Stimulated activated CD8-positive, alpha-beta memory T cell treated with anti-CD3 and anti-CD28 coated beads, Interleukin-7, amount 100 ng/mL, for 24 hours (primary cell): ENCODE measurements around the gene SCMH1.
"Not testable (repeated sequence)": the region's sequence is repeated elsewhere in the genome, so short reads cannot be mapped to it uniquely, and the experiment has no call there.

Experiments used
- DNase-seq: peaks from one replicate; pipeline ENCODE4 v3.0.0-alpha.2; 2020; ENCODE audit warnings: low read depth

SCMH1 gene

DNA sequence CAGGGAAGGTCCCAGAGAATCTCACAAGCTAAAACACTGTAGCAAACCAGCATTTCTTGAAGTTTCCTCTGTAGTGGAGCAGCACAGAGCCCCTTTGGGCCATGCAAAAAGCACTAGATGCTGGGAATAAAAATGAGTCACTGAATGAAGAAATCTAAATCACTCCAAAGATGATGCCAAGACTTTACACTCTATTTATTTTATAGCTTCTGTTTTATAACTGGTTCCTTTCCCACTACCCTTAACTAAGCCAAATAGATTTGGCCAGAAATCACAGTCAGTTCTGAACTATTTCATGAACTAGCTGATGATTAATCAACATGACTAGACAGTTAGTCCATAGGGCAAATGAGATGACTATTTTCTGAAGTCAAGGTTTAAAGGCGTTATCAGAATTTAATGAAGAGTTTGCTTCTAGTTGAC, 89.5 kb downstream of the SCMH1 start:
- no peak for DNase-seq

DNA sequence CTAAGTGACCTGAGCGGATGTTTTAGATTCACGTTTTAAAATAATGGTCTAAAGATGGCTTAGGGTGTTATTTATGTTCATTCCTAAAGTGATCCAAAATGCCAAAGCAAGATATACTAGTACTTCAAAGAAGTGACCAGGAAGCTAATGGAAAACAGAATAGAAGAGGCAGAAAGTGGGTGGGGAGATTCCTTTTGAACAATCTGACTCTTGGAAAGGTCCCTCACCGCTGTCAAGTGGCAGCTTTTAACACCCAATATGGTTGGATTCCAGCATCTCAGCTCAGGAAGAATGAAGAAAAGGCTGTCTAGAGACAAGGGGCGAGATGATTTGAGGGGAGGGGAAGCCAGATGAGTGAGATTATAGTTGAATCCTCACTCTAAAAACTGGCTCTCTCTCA, 90.3 kb downstream of the SCMH1 start:
- no peak for DNase-seq

DNA sequence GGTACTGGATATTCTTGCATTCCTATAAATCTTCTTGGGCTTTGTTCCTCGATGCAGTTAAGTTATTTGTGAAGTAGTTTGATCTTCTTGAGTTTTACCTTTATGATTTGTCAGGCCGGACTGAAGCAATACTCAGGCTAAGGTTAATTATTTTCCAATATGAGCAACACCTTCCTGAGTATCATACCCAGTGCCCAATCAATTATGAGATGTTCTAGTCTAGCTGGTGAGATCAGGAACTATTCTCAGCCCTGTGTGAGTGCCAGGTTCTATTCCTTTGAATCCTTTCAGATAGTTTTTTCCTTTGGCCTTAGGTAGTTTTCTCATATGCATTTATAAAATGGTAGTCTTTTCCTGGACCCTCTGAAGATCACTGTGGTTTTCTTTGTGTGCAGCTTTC, 92.5 kb downstream of the SCMH1 start:
- no peak for DNase-seq

DNA sequence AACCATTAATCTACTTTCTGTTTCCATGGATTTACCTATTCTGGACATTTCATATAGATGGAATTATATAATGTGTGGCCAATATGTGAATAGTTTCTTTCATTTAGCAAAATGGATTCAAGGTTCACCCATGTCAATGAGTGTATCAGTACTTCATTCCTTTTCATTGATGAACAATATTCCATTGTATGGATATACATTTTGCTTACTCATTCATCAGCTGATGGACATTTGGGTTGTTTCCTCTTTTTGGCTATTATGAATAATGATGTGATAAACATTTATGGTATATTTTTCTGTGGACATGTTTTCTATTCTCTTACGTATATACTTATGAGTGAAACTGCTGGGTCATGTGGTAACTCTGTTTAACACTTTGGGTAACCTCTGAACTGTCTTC, 97.8 kb downstream of the SCMH1 start:
- no peak for DNase-seq

DNA sequence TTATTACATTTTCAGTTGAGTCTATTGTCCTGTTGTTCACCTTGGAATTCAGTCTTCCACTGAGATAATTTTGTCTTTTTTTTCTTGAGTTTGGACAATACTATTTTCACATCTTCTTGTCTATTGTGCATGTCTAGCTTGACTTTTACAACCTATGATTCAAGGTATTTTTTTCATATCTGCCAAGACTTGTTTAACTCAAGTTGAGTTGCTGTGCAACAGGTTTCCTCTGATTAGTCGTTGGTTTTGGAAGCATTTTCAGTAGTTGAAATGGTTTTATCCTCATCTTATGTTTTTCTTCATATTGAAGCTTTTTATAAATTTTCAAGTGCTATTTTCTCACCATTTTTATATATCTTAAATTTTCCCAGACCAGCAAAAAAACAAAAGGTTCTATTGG, 103.6 kb downstream of the SCMH1 start:
- DNase-seq: no peak

DNA sequence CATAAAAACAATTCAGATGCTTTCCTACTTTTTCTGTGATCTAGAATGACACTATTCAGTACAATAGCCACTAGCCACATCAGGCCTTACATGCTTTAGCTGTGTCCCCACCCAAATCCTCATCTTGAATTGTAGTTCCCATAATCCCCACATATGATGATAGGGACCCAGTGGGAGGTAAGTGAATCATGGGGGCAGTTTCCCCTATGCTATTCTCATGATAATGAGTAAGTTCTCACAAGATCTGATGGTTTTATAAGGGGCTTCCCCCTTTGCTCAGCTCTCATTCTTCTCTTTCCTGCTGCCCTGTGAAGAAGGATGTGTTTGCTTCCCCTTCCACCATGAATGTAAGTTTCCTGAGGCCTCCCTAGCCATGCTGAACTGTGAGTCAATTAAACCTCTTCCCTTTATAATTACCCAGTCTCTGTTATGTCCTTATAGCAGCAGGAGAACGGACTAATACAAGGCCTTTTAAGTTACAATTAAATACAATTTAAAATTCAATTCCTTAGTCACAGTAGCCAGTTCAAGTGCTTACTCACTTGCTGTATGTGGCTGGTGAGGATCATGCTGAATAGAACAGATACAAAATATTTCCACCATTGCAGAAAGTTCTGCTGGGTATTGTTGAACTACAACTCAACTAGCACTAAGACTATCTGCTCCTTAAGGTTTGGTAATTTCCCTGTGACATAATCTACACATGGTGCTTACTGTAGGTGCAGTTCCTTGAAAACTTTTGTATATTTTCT, 106.7 kb downstream of the SCMH1 start:
- no peak for DNase-seq

DNA sequence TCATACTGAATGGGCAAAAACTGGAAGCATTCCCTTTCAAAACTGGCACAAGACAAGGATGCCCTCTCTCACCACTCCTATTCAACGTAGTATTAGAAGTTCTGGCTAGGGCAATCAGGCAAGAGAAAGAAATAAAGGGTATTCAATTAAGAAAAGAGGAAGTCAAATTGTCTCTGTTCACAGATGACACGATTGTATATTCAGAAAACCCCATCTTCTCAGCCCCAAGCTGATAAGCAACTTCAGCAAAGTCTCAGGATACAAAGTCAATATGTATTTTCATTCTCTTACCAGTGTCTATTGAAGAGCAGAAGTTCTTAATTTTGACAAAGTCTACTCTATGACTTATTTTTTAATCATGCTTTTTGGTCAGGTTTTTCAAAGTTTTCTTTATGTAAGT, 107.8 kb downstream of the SCMH1 start:
- DNase-seq: not testable (repeated sequence)

DNA sequence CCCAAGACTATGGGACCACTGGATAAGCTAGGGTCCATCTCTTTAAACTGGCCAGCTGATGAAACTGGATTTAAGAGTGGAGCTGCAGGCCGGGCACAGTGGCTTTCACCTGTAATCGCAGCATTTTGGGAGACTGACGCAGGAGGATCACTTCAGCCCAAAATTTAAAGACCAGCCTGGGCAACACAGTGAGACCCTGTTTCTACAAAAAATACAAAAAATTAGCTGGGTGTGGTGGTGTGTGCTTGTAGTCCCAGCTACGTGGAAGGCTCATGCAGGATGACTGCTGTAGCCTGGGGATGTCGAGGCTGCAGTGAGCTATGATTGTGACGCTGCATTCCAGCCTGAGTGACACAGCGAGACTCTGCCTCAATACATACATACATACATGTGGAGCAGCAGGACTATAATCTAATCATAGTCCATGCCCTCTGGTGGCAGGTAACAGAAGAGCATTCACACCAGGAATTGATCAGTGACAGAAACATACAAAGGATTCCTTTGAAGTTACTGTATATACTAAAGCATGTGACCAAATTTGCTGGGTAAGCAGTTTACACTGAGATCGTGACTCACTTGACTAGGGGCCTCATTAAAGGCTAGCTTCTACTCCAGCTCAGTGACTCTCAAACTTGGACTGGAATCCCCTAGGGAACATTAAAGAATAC, 119.1 kb downstream of the SCMH1 start:
- DNase-seq: no peak

DNA sequence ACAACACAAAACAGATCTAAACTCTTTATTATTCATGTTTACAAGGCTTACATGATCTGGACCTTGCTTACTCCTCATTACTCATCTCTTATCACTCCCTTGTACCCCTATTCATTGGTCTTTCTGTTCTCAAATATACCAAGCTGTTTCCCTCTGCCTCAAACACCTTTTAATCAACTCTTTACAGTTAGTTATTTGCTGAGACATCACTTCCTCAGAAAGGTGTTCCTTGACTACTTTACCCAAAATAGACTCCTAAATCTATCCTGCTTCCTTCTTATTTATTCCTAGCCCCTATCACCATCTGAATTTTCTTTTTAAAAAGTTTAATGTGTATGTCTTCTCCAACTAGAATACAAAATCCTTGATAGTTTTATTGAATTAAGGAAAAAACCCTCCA, 120.0 kb downstream of the SCMH1 start:
- no peak for DNase-seq

DNA sequence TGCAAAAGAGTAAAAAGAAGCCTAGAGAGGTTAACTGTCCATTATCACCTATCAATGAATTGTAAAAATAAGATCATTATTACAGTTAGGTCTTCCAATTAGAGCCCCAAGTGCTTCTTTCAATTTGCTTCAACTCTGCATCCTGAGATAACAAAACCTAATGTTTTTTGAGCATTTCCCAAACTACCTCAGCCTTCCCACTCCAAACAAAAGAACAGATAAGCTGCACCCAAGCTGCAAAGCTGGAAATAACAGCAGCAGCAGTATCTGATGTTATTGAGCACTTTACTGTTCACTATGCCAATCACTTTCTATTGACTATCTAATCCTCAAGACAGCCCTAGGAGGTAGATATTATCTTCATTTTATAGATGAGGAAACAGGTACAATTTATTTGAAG, 123.5 kb downstream of the SCMH1 start:
- DNase-seq: no peak

DNA sequence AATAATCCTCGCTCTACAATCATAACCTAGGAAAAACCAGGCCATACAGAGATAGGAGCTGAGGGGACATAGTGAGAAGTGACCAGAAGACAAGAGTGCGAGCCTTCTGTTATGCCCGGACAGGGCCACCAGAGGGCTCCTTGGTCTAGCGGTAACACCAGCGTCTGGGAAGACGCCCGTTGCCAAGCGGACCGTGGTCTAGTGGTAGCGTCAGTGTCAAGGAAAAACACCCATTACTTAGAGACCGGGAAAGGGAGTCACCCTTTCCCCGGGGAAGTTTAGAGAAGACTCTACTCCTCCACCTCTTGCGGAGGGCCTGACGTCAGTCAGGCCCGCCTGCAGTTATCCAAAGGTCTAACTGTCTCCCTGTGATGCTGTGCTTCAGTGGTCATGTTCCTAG, 124.9 kb downstream of the SCMH1 start:
- DNase-seq: not testable (repeated sequence)

DNA sequence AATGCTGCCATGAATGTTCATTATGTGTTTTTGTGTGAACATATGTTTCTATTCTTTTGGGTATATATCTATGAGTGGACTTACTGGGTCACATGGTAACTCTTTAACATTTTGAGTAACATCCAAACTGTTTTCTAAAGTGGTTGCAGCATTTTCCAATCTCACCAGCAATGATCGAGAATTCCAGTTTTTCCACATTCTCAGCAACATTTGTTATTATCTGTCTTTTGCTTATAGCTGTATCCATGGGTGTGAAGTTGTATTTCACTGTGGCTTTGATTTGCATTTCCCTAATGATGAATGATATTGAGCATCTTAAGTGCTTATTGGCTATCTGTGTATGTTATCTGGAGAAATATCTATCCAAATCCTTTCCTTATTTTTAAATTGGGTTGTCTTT, 131.4 kb downstream of the SCMH1 start:
- no peak for DNase-seq

DNA sequence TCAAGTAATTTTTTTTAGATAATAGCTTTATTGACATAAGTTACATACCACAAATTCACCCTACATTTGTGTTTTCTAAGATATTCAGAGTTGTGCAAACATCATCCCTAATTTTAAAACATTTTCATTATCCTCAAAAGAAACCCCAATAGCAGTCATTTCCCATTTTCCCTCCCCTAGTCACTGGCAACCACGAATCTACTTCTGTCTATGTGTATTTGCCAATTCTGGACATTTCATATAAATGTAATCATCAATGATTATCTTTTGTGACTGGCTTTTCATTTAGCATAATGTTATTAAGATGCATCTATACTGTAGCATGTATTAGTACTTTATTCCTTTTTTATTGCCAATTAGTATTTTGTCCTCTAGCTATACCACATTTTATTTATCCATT, 131.8 kb downstream of the SCMH1 start:
- DNase-seq: no peak

DNA sequence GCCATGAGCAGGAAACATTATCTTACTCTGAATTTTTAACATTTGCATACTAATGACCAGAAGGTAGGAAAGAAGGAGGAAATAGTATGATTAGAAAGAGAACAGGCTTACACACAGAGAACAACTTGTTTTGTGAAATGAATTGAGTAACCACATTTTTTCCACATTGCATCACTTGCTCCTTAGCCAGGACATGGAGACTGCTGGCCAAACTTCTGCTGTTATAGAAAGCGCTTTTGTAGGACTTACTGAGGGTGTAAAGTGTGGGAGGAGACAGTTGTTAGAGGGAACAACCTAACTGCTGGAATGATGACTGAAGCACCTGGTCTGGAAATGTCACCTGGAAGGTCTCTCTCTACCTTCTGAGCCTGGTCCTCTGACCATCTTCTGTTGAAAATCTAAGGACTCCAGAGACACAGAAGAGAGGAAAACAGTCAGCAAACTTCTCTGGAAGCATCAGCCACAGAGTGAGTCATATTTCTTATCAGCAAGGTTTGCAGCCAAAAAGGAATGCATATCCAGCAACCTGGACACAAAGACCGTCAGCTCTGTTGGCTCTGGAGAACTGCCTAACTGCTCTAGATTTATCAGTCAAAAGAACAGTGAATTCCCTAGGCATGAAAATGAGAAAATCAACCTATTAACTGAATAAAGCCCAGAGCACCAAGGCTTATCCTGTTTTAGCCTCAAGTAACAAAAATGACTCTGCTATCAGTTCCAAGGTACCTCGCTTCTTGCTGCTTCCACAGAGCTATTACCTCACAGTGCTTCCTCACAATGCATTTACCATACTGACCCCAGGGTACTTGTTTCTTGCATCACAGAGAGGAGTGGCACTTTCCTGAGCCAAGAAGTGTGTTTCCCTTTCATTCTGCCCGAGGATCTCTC, 132.6 kb downstream of the SCMH1 start:
- DNase-seq: no peak

DNA sequence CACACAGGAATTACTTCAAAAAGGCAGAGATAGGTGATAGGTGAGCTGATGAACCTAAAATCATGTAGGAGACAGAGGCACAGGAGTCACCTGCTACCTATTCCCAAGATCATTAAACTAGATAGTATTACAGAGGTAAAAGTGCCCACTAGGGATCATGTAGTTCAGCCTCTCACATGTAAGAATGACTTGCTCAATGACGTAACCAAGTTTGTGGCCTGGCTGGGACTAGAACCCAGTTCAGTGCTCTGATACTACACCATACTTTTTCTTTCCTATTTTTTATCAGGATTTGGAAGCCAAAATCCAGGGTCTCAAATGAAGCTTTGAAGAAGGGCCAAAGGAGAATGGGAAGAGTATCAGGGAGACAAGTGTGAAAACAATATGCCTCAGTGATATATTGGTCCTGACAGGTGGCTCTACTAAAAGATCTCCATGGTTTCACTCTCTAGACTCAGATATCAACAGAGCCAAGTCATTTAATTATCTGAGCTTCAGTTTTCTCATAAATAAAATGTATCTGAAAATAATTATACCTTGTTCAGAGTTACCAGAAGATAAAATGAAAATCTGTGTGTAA, 133.3 kb downstream of the SCMH1 start:
- no peak for DNase-seq

DNA sequence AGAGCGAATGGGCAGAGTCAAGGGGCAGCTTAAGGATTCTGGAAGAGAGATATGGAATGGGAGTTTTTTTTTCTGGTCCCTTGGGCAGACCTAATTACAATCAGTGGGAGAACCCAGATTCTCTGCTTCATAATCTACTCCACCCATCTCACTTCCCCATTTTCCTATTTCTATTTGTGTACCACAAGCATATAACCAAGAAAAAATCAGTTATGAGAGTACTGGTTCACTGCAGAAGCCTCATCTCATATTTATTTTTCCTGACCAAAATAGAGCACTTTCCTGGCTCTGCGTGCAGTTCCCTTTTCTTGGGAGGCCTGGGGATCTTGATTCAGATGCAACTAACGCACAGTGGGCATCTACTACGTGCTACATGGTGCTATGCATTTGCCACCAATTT, 138.3 kb downstream of the SCMH1 start:
- no peak for DNase-seq

DNA sequence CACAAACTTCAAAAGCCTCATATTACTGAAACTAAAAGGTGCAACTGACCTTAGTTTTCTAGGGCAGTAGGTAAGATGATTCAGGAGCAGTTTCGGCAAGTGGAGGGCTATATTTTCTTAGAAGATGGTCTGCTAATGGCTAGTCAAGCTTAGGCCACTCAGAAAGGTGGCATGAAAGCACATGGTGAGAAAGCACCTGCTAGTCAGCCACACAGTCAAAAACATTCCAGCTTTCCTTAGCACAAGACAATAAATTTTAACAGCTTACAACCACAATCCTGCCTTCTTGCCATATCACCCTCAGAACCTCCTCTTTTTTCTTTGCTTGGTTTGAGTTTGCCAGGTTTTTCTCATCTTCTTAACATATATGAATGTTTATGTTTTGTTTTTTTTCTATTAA, 139.5 kb downstream of the SCMH1 start:
- DNase-seq: no peak

DNA sequence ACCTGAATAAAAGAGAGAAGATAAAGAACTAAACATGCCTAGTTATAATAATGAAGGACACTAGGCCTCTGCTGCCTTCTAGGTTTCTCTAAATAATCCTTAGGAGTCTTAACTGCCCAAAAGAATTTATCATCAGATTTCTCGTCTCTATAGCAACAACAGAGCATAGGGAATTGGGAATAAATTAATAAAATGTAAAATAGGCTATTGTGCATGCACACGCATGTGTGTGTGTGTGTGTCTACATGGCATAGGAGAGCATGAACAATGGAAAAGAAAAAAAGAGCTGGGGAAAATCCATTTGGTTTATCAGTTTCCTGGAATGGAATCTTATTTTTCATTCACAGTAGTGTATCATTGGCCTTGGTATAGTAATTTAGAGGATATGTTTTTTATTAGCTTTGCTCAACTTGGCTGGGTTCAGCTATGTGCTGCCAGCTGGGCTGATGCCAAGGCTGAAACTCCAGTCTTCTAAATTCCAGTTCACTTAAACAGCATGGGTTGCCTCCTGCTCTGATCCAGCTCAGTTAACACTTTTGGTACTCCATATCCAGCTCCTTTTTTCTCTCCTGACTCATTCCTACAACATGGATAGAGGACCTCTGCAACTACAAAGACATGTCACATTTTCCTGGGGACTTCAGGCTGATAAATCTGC, 140.0 kb downstream of the SCMH1 start:
- no peak for DNase-seq

DNA sequence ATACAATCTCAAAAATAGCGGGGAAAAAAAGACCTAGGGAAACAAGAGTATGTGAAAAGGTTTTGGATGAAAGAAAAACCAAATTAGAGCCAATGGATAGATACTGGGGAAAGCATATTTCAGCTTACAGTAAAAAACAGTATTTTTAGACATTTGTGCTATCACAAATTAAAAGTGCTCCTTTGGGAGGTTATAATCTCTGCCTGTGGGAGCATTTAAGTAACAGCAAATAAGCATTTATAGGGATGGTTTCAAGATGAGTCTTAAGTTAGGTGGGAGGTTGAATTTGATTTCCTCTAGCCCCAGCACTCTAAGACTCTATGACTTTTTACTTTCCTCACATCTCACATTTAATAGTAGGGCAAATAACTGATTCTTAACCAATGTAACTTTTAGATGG, 141.0 kb downstream of the SCMH1 start:
- DNase-seq: no peak

DNA sequence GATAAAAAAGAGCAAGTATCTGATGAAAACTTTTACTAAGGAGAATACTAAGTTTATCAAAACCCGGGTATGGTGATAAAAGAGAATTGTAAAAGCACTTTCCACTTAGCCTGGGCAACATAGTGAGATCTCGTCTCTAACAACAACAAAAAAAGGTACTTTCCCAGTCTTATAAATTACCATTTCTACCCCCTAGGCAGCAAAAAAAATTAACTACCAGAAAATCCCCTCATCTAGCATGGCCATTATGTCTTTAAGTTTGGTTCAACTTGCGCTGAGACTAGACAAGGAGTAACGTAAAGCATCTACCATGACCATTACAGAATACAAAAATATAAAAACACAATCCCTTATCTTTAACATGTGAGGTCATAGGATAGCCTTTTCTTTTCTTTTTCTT, 141.9 kb downstream of the SCMH1 start:
- no peak for DNase-seq

DNA sequence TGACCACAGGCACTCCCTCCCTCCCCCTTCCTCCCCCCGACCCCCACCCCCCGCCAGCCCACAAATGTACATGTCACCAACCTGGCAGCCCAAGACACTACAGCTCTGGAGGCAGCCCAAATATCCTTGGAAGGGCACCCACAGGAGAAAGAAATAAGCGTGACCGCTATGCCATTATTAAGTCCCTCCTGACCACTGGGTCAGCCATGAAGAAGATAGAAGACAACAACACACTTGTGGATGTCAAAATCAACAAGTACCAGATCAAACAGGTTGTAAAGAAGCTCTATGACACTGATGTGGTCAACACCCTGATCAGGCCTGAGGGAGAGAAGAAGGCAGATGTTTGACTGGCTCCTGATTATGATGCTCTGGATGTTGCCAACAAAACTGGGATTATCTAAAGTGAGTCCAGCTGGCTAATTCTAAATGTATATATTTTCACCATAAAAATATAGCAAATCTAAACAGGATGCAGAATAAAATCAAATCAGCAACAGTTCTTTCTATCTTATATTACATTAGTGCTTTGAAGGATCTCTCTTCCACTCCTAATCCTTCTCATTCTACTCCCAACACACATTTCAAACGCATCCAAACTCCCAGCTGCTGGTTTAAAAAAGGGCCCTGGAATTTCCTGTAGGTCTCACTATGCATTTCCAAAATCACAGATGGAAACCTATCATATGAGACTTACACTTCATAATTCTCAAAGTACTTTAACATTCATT, 143.2 kb downstream of the SCMH1 start:
- no peak for DNase-seq
